K562 (cell line): ENCODE measurements around the gene UCP3. TPM values are rescaled to one million over a fixed set of nuclear protein-coding genes. Genes with fewer than 3 reads are reported as not detected.

Experiments used
- ATAC-seq: fragments of 200-7000 bp; cut with Tn5 transposase; 3 replicates; pipeline ENCODE4 v1.9.1; 2020; ENCODE audit warnings: moderate library complexity
- BruUV-seq: library from RNA; stranded (reverse); fragments of 400-500 nt; replicated peaks from 2 replicates; lab custom pipeline; 2021; lab: Mats Ljungman, UMichigan
- CTCF ChIA-PET: fragments of 300-600 bp; formaldehyde crosslinking; extraction: SDS; loops from one replicate; lab custom pipeline; 2021; ENCODE audit warnings: low intra/inter-chr PET ratio; lab: Yijun Ruan, JAX
- POLR2A ChIA-PET: fragments of 300-600, 350-650 bp; sonication (Branson Sonifier 250); formaldehyde crosslinking; extraction: SDS; loops from one replicate; lab custom pipeline; 2021; ENCODE audit warnings: antibody characterized with exemption, inconsistent platforms; lab: Yijun Ruan, JAX
- DNase-seq, 4 experiments: peaks; one replicate each; pipeline versions ENCODE4 v3.0.0 to v3.0.0-alpha.2; 2011 to 2018; ENCODE audit warnings: low spot score in 3 of 4, mixed read lengths in 3 of 4; ENCODE audit errors: extremely low read depth in 1 of 4
- FAIRE-seq: peaks from 2 replicates; lab custom pipeline; 2011; peaks lifted over from hg19 to GRCh38; lab: Jason Lieb, UNC
- H2AFZ ChIP-seq: 2 replicates; pipeline ENCODE4 v1.6.0; 2011; ENCODE audit warnings: low read depth, low read length, control low read depth, inconsistent platforms
- H3K27ac ChIP-seq: fragments of 200-600 bp; 3 replicates; pipeline ENCODE4 v1.8.0; 2011; ENCODE audit warnings: low read depth, mild to moderate bottlenecking, control low read depth, inconsistent platforms, low read length, moderate library complexity, mixed read lengths; ENCODE audit errors: extremely low read depth
- H3K27me3 ChIP-seq, 2 experiments: fragments of 300-600 bp in 1 of 2; 2 replicates in 1 of 2; 3 replicates in 1 of 2; pipeline versions ENCODE4 v1.6.0 to v1.8.0; 2011; ENCODE audit warnings: inconsistent platforms in 2 of 2, low read length in 2 of 2, mild to moderate bottlenecking in 1 of 2, mixed read lengths in 1 of 2, moderate library complexity in 1 of 2; ENCODE audit not compliant: control insufficient read depth in 2 of 2, insufficient read depth in 2 of 2
- H3K36me3 ChIP-seq: fragments of 300-600 bp; 3 replicates; pipeline ENCODE4 v1.8.0; 2011; ENCODE audit warnings: mild to moderate bottlenecking, low read length, inconsistent platforms; ENCODE audit not compliant: control insufficient read depth, insufficient read depth
- H3K4me1 ChIP-seq, 2 experiments: fragments of 200-600 bp in 1 of 2; replicated peaks in 1 of 2; 2 replicates in 1 of 2; 3 replicates in 1 of 2; pipeline versions ENCODE4 v1.5.1 to v1.8.0; 2011; ENCODE audit warnings: inconsistent platforms in 2 of 2, low read length in 2 of 2, mild to moderate bottlenecking in 1 of 2, mixed read lengths in 1 of 2, moderate library complexity in 1 of 2; ENCODE audit not compliant: control insufficient read depth in 2 of 2, insufficient read depth in 2 of 2
- H3K4me2 ChIP-seq: 2 replicates; pipeline ENCODE4 v1.6.1; 2011; ENCODE audit warnings: low read length, control low read depth, inconsistent platforms, mixed read lengths; ENCODE audit not compliant: insufficient read depth
- H3K4me3 ChIP-seq: fragments of 200-600 bp; sonication (generic), shearing (Covaris generic); 2 replicates; pipeline ENCODE4 v1.5.1; 2016; ENCODE audit warnings: control low read depth, inconsistent platforms
- H3K79me2 ChIP-seq: fragments of 200-600 bp; 3 replicates; pipeline ENCODE4 v1.8.0; 2011; ENCODE audit warnings: low read length, inconsistent platforms; ENCODE audit not compliant: control insufficient read depth, insufficient read depth
- H3K9ac ChIP-seq, 2 experiments: 2 replicates each; pipeline versions ENCODE4 v1.6.0 to v1.6.1; 2011; ENCODE audit warnings: low read depth in 2 of 2, low read length in 2 of 2, control low read depth in 1 of 2, inconsistent platforms in 1 of 2, mild to moderate bottlenecking in 1 of 2, mixed read lengths in 1 of 2; ENCODE audit not compliant: insufficient read depth in 1 of 2
- H3K9me1 ChIP-seq: one replicate; pipeline ENCODE4 v1.6.0; 2011; ENCODE audit warnings: inconsistent platforms, mild to moderate bottlenecking, low read length, moderate library complexity; ENCODE audit not compliant: control insufficient read depth, insufficient read depth
- H3K9me3 ChIP-seq: replicated peaks from 2 replicates; pipeline ENCODE4 v1.5.1; 2011; ENCODE audit warnings: low read depth, low read length, inconsistent platforms; ENCODE audit not compliant: control insufficient read depth, insufficient read depth
- H4K20me1 ChIP-seq: replicated peaks from 2 replicates; pipeline ENCODE4 v1.6.1; 2011; ENCODE audit warnings: low read length, inconsistent platforms, mixed read lengths; ENCODE audit not compliant: control insufficient read depth, insufficient read depth
- HEY1 ChIP-seq: fragments of 250-450 bp; sonication (Bioruptor Pico); IDR thresholded peaks from 2 replicates; pipeline ENCODE4 v1.5.0; 2020; ENCODE audit warnings: mild to moderate bottlenecking, moderate library complexity, borderline replicate concordance
- MEIS2 ChIP-seq: fragments of 450-650 bp; IDR thresholded peaks from 2 replicates; pipeline ENCODE4 v1.6.1; 2014; ENCODE audit warnings: mild to moderate bottlenecking; ENCODE audit not compliant: partially characterized antibody
- POLR3A ChIP-seq: IDR thresholded peaks from 2 replicates; pipeline ENCODE4 v1.6.1; 2011; ENCODE audit warnings: borderline replicate concordance, mild to moderate bottlenecking, moderate library complexity; ENCODE audit not compliant: insufficient read length, insufficient read depth; ENCODE audit errors: extremely low read depth
- SNRNP70 ChIP-seq: fragments of 200-400 bp; formaldehyde crosslinking; optimal IDR thresholded peaks from 2 replicates; pipeline ENCODE3; 2017; ENCODE audit warnings: low read depth, low read length
- ZBTB1 ChIP-seq: sonication (generic); formaldehyde crosslinking; IDR thresholded peaks from 2 replicates; pipeline ENCODE4 v1.8.1; 2023; ENCODE audit warnings: missing genetic modification reagents, low read depth, mild to moderate bottlenecking, borderline replicate concordance
- ZNF121 ChIP-seq: sonication (generic); formaldehyde crosslinking; conservative IDR thresholded peaks from 2 replicates; pipeline ENCODE4 v1.8.0; 2022; ENCODE audit warnings: missing genetic modification reagents
- ZNF384 ChIP-seq: IDR thresholded peaks from 2 replicates; pipeline ENCODE4 v1.6.1; 2012; ENCODE audit warnings: low read depth, low read length, improper control_type of control experiment
- WGBS: fragments of 100-300 bp; shearing (Covaris generic); methylation state at CpG from one replicate; pipeline ENCODE4 v1.1.6; 2016; ENCODE audit warnings: low coverage, mixed read lengths; ENCODE audit not compliant: insufficient coverage; ENCODE audit errors: missing lambda C conversion rate; 5-methylcytosine and 5-hydroxymethylcytosine counted together
- in situ Hi-C: fragments of 300-500 bp; cut with MboI; formaldehyde crosslinking; loops from 4 replicates; pipeline ENCODE4 v1.15.0; 2018; ENCODE audit warnings: inconsistent platforms, mixed read lengths
- intact Hi-C: fragments of 100-400 bp; cut with micrococcal nuclease; formaldehyde crosslinking; loops from 2 replicates; pipeline ENCODE4 v1.14.2; 2022
- polyA plus RNA-seq, 8 experiments: library from polyadenylated mRNA; depleted of rRNA in 4 of 8; stranded (reverse) in 5 of 8; unstranded in 3 of 8; fragments of >200 nt; fragmentation: Nextera tagmentation in 2 of 8; fragmentation: Illumina TruSeq in 1 of 8; extraction: Ambion mirVana in 2 of 8; extraction: Trizol in 1 of 8; gene quantifications; 2 replicates each; pipeline versions ENCODE4 v1.2.1 to v1.2.3, GENCODE V29; 2011 to 2014; ENCODE audit warnings: inconsistent platforms in 1 of 8, missing spikeins in 1 of 8
- total RNA-seq, 7 experiments: library from RNA; depleted of rRNA in 6 of 7; stranded (reverse); fragments of >200 nt in 6 of 7; fragmentation: Illumina TruSeq in 2 of 7; extraction: Trizol in 2 of 7; gene quantifications; 2 replicates each; pipeline versions ENCODE4 v1.2.1 to v1.2.3, GENCODE V29; 2011 to 2021; ENCODE audit warnings: low replicate concordance in 1 of 7
- TF ChIP-seq, protein P1 (sequence below), 2 experiments: IDR thresholded peaks in 1 of 2; conservative IDR thresholded peaks in 1 of 2; 2 replicates each; pipeline ENCODE4 v1.6.1; 2016; ENCODE audit warnings: low read depth in 2 of 2, mild to moderate bottlenecking in 1 of 2, missing compliant biosample characterization in 1 of 2, missing genetic modification characterization in 1 of 2, moderate library complexity in 1 of 2
- TF ChIP-seq, protein P2 (sequence below), 2 experiments: fragments of 450-650 bp in 1 of 2; sonication (generic) in 1 of 2; formaldehyde crosslinking in 1 of 2; IDR thresholded peaks in 1 of 2; conservative IDR thresholded peaks in 1 of 2; 2 replicates each; pipeline versions ENCODE4 v1.6.1 to v1.8.1; 2016 to 2023; ENCODE audit warnings: mild to moderate bottlenecking in 2 of 2, moderate library complexity in 2 of 2, inconsistent platforms in 1 of 2, missing genetic modification reagents in 1 of 2
- TF ChIP-seq, protein P3 (sequence below): fragments of 250-450 bp; sonication (Bioruptor Pico); IDR thresholded peaks from 2 replicates; pipeline ENCODE4 v1.8.0; 2021; ENCODE audit warnings: moderate library complexity, mild to moderate bottlenecking, inconsistent platforms

UCP3 gene
- total and polyA plus RNA-seq, 9 of the 15 experiments (the other 6 are each of a cell fraction or from before 2014, with no cell fraction given): 0.05 to 0.65 (median 0.25) TPM; not detected in 2

DNA sequence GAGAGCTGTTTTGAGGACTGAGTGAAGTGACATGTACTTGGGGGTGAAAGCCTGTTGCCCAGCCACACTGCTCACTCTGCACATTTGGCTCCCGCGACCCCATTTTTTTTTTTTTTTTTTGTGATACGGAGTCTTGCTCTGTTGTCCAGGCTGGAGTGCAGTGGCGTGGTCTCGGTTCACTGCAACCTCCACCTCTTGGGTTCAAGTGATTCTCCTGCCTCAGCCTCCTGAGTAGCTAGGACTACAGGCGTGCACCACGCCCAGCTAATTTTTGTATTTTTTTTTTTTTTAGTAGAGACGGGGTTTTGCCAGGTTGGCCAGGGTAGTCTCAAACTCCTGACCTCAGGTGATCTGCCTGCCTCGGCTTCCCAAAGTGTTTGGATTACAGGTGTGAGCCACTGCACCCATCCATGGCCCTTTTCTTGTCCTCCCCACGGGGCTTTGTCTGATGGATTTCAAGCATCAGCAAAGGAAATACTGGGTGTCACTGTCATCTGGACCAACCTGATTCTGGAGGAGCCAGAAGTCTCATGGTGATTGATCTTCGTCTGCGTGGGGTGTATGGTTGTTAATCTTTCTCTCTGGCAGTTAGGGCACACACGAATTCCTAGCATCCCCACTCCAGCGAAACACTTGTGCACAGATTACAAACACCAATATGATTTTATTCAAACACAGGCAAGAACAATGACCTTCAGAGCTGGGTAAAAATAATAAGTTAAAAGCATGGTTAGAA, 3.4 kb upstream of the UCP3 start:
- H3K9me1 ChIP-seq: peaks cover 5% of the 10 kb centered on the region
- no peaks in the 10 kb centered on the region for H3K27me3 ChIP-seq
- no peak overlapping the region for H3K4me3 ChIP-seq
- H3K9me3 ChIP-seq: no peaks in the 10 kb centered on the region
- H3K27ac ChIP-seq: peak overlapping the region; percentile 83
- 43% methylated on average over 11 of the region's 14 CpGs for WGBS
- in situ Hi-C loops: no loop called here
- peak overlapping the region; percentile 5; the same call in 1 of the 2 replicates for H3K4me2 ChIP-seq
- intact Hi-C loops: loop anchor here (5.0 kb wide), 1 partner anchor 75 kb away; no protein-coding TSS in a partner anchor
- peak overlapping the region; percentile 56; the same call in 1 of the 2 replicates for H2AFZ ChIP-seq
- ATAC-seq (no peak), FAIRE-seq (no peak), DNase-seq (peak in 1 of 4 experiments; percentile 44)
- CTCF ChIA-PET: no interaction called here
- no peaks in the 10 kb centered on the region for H3K79me2 ChIP-seq
- POLR2A ChIA-PET: interaction anchor here (0.6 to 1.9 kb wide), 6 partner anchors 10 to 74 kb away, joined by 3 to 8 read pairs (median 3); partner anchors contain the start of gene UCP2
- H3K4me1 ChIP-seq: peaks cover 65 to 68% of the 10 kb centered on the region in 2 experiments
- BruUV-seq: no TSS peak
- H3K9ac ChIP-seq: peak overlapping the region in 1 of 2 experiments; percentile 17; a peak in 1 of 4 replicates
- H4K20me1 ChIP-seq: peaks cover 6% of the 10 kb centered on the region; the same call in 1 of the 2 replicates
- no peaks in the 10 kb centered on the region for H3K36me3 ChIP-seq
- TF ChIP-seq, protein P1, sequence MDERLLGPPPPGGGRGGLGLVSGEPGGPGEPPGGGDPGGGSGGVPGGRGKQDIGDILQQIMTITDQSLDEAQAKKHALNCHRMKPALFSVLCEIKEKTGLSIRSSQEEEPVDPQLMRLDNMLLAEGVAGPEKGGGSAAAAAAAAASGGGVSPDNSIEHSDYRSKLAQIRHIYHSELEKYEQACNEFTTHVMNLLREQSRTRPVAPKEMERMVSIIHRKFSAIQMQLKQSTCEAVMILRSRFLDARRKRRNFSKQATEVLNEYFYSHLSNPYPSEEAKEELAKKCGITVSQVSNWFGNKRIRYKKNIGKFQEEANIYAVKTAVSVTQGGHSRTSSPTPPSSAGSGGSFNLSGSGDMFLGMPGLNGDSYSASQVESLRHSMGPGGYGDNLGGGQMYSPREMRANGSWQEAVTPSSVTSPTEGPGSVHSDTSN (CRISPR knock-in tag; IDR thresholded peaks at IDR 0.05; ENCODE audit: low read depth): no peak
- TF ChIP-seq, protein P1 (tag; conservative IDR thresholded peaks at IDR 0.05; ENCODE audit: low read depth): peak; percentile 35; the same call in 1 of the 2 replicates
- TF ChIP-seq, protein P2, sequence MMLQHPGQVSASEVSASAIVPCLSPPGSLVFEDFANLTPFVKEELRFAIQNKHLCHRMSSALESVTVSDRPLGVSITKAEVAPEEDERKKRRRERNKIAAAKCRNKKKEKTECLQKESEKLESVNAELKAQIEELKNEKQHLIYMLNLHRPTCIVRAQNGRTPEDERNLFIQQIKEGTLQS (IDR thresholded peaks at IDR 0.05): no peak
- TF ChIP-seq, protein P2 (CRISPR knock-in tag; conservative IDR thresholded peaks at IDR 0.05): 0 out of 2 replicates have a peak, but pooled peaks have one; percentile 2
- TF ChIP-seq POLR3A (peak; percentile 4), SNRNP70 (no peak), ZNF121 (CRISPR knock-in tag) (peak; percentile 87), ZNF384 (no peak), ZBTB1 (CRISPR knock-in tag) (0 out of 2 replicates have a peak, but pooled peaks have one; percentile 12), HEY1 (CRISPR knock-in tag) (no peak), MEIS2 (peak; percentile 79)
- TF ChIP-seq, protein P3, sequence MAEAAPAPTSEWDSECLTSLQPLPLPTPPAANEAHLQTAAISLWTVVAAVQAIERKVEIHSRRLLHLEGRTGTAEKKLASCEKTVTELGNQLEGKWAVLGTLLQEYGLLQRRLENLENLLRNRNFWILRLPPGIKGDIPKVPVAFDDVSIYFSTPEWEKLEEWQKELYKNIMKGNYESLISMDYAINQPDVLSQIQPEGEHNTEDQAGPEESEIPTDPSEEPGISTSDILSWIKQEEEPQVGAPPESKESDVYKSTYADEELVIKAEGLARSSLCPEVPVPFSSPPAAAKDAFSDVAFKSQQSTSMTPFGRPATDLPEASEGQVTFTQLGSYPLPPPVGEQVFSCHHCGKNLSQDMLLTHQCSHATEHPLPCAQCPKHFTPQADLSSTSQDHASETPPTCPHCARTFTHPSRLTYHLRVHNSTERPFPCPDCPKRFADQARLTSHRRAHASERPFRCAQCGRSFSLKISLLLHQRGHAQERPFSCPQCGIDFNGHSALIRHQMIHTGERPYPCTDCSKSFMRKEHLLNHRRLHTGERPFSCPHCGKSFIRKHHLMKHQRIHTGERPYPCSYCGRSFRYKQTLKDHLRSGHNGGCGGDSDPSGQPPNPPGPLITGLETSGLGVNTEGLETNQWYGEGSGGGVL: 0 out of 2 replicates have a peak, but pooled peaks have one; percentile 35
